Neural progenitor cell (in vitro differentiated cells): ENCODE data around the gene USP27X. TPM values are rescaled to one million over a fixed set of nuclear protein-coding genes. Genes with fewer than 3 reads are reported as not detected.

Source experiments
- DNase-seq: peaks from one replicate; pipeline ENCODE4 v3.0.0-alpha.2; 2016; ENCODE audit warnings: low spot score
- H2AFZ ChIP-seq: fragments of 200-600 bp; sonication (generic); replicated peaks from 2 replicates; pipeline ENCODE4 v1.6.1; 2016; ENCODE audit warnings: antibody characterized with exemption
- H3F3A ChIP-seq: fragments of 200-600 bp; sonication (generic); 2 replicates; pipeline ENCODE4 v1.6.1; 2016; ENCODE audit warnings: antibody characterized with exemption, low read depth
- H3K27ac ChIP-seq: fragments of 200-600 bp; sonication (generic); 2 replicates; pipeline ENCODE4 v1.5.1; 2016; ENCODE audit warnings: mild to moderate bottlenecking
- H3K27me3 ChIP-seq: fragments of 200-600 bp; sonication (generic); 2 replicates; pipeline ENCODE4 v1.6.1; 2016; ENCODE audit warnings: mild to moderate bottlenecking, moderate library complexity
- H3K36me3 ChIP-seq: fragments of 200-600 bp; sonication (generic); 2 replicates; pipeline ENCODE4 v1.5.1; 2016
- H3K4me1 ChIP-seq: fragments of 200-600 bp; sonication (generic); 2 replicates; pipeline ENCODE4 v1.6.1; 2016; ENCODE audit warnings: mixed run types
- H3K4me2 ChIP-seq: fragments of 200-600 bp; sonication (generic); 2 replicates; pipeline ENCODE4 v1.6.1; 2016
- H3K4me3 ChIP-seq: fragments of 200-600 bp; sonication (generic); 2 replicates; pipeline ENCODE4 v1.5.1; 2016
- H3K79me2 ChIP-seq: fragments of 200-600 bp; sonication (generic); 2 replicates; pipeline ENCODE4 v1.6.1; 2016; ENCODE audit warnings: low read depth
- H3K9ac ChIP-seq: fragments of 200-600 bp; sonication (generic); 2 replicates; pipeline ENCODE4 v1.6.1; 2016
- H3K9me3 ChIP-seq: fragments of 200-600 bp; sonication (generic); 2 replicates; pipeline ENCODE4 v1.5.1; 2016; ENCODE audit warnings: low read depth
- H4K20me1 ChIP-seq: fragments of 200-600 bp; sonication (generic); 2 replicates; pipeline ENCODE4 v1.6.1; 2016; ENCODE audit warnings: low read depth
- H3K27ac Mint-ChIP-seq: 3 replicates; pipeline ENCODE4 v1.8.0; 2021; ENCODE audit warnings: mixed read lengths
- H3K27me3 Mint-ChIP-seq: 2 replicates; pipeline ENCODE4 v1.8.0; 2022; ENCODE audit warnings: low read depth, mild to moderate bottlenecking, inconsistent platforms, moderate library complexity, mixed read lengths; ENCODE audit not compliant: insufficient read depth
- H3K36me3 Mint-ChIP-seq: 3 replicates; pipeline ENCODE4 v1.8.0; 2021; ENCODE audit warnings: mixed read lengths
- H3K4me1 Mint-ChIP-seq: 3 replicates; pipeline ENCODE4 v1.8.0; 2021; ENCODE audit warnings: mixed read lengths
- H3K4me3 Mint-ChIP-seq: 3 replicates; pipeline ENCODE4 v1.8.0; 2021; ENCODE audit warnings: mild to moderate bottlenecking, moderate library complexity, mixed read lengths
- H3K9me3 Mint-ChIP-seq: 3 replicates; pipeline ENCODE4 v1.8.0; 2020; ENCODE audit warnings: mixed read lengths
- CTCF ChIP-seq: fragments of 200-600 bp; sonication (generic); IDR thresholded peaks from 2 replicates; pipeline ENCODE4 v1.5.1; 2017; ENCODE audit warnings: antibody characterized with exemption, mild to moderate bottlenecking
- EZH2 ChIP-seq: fragments of 200-600 bp; sonication (generic); IDR thresholded peaks from 2 replicates; pipeline ENCODE4 v1.6.1; 2017; ENCODE audit warnings: antibody characterized with exemption, mild to moderate bottlenecking, moderate library complexity
- EZH2phosphoT487 ChIP-seq: fragments of 200-600 bp; sonication (generic); IDR thresholded peaks from 2 replicates; pipeline ENCODE4 v1.6.1; 2017; ENCODE audit warnings: antibody characterized with exemption
- total RNA-seq: library from RNA; depleted of rRNA; stranded (reverse); fragments of >200 nt; gene quantifications from 2 replicates; pipeline ENCODE4 v1.2.3, GENCODE V29; 2015; ENCODE audit warnings: low replicate concordance

USP27X gene
- total RNA-seq, 1 donor from 2014 or later: 4.2 TPM

- Mint-ChIP-seq H3K27ac (no peak overlapping the region), H3K4me1 (peaks cover 12% of the 10 kb centered on the region), H3K4me3 (peak overlapping the region; percentile 59), H3K36me3 (no peaks in the 10 kb centered on the region), H3K27me3 (no peaks in the 10 kb centered on the region), H3K9me3 (no peaks in the 10 kb centered on the region)
- H4K20me1 ChIP-seq: no peaks in the 10 kb centered on the region
- H3F3A ChIP-seq: no peaks in the 10 kb centered on the region
- H3K4me3 ChIP-seq: no peak overlapping the region
- no peak overlapping the region for H3K4me2 ChIP-seq
- H3K27me3 ChIP-seq: peaks cover 15% of the 10 kb centered on the region
- no peaks in the 10 kb centered on the region for H3K79me2 ChIP-seq
- H3K36me3 ChIP-seq: no peaks in the 10 kb centered on the region
- H3K27ac ChIP-seq: no peak overlapping the region
- no peak overlapping the region for H3K9ac ChIP-seq
- no peaks in the 10 kb centered on the region for H3K9me3 ChIP-seq
- TF ChIP-seq EZH2phosphoT487 (no peak), CTCF (no peak), EZH2 (no peak)
- peaks cover 8% of the 10 kb centered on the region for H3K4me1 ChIP-seq
- DNase-seq: no peak
- no peak overlapping the region for H2AFZ ChIP-seq
These were observed 45.9 kb downstream of the USP27X start for GRCh38 chrX:49925176-49925575.

- no peaks in the 10 kb centered on the region for H3F3A ChIP-seq
- H3K9me3 ChIP-seq: no peaks in the 10 kb centered on the region
- Mint-ChIP-seq H3K4me1 (no peaks in the 10 kb centered on the region), H3K4me3 (no peak overlapping the region), H3K9me3 (no peaks in the 10 kb centered on the region), H3K27me3 (no peaks in the 10 kb centered on the region), H3K27ac (no peak overlapping the region), H3K36me3 (no peaks in the 10 kb centered on the region)
- no peak overlapping the region for H3K9ac ChIP-seq
- TF ChIP-seq CTCF (no peak), EZH2 (no peak), EZH2phosphoT487 (no peak)
- H3K79me2 ChIP-seq: no peaks in the 10 kb centered on the region
- H3K36me3 ChIP-seq: no peaks in the 10 kb centered on the region
- no peaks in the 10 kb centered on the region for H3K27me3 ChIP-seq
- H3K4me2 ChIP-seq: no peak overlapping the region
- H3K4me1 ChIP-seq: no peaks in the 10 kb centered on the region
- no peak overlapping the region for H3K4me3 ChIP-seq
- H3K27ac ChIP-seq: no peak overlapping the region
- DNase-seq: no peak
- no peaks in the 10 kb centered on the region for H4K20me1 ChIP-seq
- H2AFZ ChIP-seq: no peak overlapping the region
These were observed 50.8 kb downstream of the USP27X start for GRCh38 chrX:49930039-49930438.

Other genes starting within 250 kb of the USP27X start
- gene PAGE1, start 183.5 kb upstream of the USP27X start, total RNA-seq: not detected in 2 replicates
- not detected in 2 replicates for gene PAGE4, start 50.2 kb upstream of the USP27X start, total RNA-seq
- 8.7 and 11.4 TPM in 2 replicates for gene CLCN5, start 43.1 kb downstream of the USP27X start, total RNA-seq